Activated CD4-positive, alpha-beta T cell treated with anti-CD3 and anti-CD28 coated beads for 48 hours (primary cell): ENCODE results near the gene NFIL3.
"Not testable (repeated sequence)": the region's sequence is repeated elsewhere in the genome, so short reads cannot be mapped to it uniquely, and the experiment has no call there.

Experiments
- DNase-seq: peaks from one replicate; pipeline ENCODE4 v3.0.0-alpha.2; 2020

The NFIL3 gene

DNA sequence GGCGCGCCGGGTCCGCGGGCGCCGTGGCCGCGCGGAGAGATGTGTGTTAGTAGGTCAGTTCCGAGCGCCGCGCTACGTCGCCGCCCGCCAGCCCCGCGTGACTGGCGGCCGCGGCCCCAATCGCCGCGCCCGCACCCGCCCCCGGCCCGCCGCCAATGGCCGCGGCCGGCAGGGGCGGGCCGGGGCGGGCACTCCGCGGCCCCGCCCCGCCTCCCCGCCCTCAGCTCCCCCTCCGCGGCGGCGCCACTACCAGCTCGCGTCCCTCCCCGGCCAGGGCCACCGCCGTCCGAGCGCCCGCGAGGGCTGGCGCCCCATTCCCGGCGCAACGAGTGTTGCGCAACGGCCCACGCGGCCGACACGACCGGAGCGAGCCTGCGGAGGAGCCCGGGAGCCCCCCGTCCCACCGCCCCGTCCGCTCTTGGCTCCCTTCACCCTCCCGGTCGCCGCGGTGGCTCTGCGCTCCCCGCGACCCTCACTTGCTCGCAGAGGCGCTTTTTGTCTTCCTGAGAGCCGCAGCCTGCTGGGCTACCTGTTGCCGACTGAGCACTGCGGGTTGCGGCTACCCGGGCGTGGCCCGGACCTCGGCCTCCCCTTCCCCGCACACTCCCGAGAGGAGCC is at the start of gene NFIL3:
TSS of gene NFIL3 (minus strand) at position 48 of the 618 bp plus-strand sequence. CDS start 13,098 bp downstream, outside the sequence.
- DNase-seq = peak; percentile 78

GRCh38 chr9:91471524-91471923 is 47.9 kb upstream of the NFIL3 start:
- DNase-seq = not testable (repeated sequence)

- no peak for DNase-seq
These were observed 41.8 kb upstream of the NFIL3 start for GRCh38 chr9:91465420-91465819.

GRCh38 chr9:91458906-91459305 is 35.3 kb upstream of the NFIL3 start:
- DNase-seq = no peak

DNA sequence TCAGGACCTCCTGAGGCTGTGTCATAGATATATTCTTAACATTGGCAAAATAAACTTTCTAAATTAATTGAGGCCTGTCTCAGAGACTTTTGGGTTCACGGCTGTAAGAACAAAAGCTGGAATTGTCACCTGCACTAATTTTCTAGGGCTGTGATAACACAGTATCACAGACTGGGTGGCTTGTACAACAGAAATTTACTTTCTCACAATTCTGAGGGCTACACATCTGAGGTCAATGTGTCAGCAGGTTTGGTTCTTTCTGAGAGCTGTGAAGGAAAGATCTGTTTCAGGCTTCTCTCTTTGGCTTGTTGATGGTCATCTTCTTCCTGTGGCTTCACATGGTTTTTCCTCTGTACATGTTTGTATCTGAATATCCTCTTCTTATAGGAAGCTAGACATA is 29.2 kb upstream of the NFIL3 start:
- no peak for DNase-seq

GRCh38 chr9:91451431-91452270 is 28.0 kb upstream of the NFIL3 start:
- no peak for DNase-seq

DNA sequence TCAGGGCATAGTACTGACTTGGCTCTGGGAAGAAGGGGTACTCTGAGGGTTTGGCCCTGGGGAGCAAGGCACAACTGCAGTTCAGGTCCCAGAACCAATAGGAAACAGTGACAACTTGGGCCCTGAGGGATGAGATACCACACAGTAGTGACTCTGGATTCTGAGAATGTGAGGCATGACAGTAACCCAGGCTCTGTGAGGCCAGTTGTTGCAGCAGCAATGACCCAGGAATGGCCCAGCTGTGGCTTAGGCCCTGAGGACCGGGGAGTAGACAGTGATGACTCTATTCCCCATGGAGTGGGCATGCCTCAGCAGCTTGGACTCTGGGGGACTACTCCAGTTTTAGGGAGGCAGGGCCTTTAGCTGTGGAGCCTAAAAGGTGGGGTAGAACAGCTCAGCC is 21.5 kb upstream of the NFIL3 start:
- no peak for DNase-seq

GRCh38 chr9:91443994-91444392 is 20.4 kb upstream of the NFIL3 start:
- DNase-seq = no peak

GRCh38 chr9:91443321-91443993 is 19.8 kb upstream of the NFIL3 start:
- DNase-seq = no peak

GRCh38 chr9:91436841-91437240 is 13.2 kb upstream of the NFIL3 start:
- DNase-seq = no peak

DNA sequence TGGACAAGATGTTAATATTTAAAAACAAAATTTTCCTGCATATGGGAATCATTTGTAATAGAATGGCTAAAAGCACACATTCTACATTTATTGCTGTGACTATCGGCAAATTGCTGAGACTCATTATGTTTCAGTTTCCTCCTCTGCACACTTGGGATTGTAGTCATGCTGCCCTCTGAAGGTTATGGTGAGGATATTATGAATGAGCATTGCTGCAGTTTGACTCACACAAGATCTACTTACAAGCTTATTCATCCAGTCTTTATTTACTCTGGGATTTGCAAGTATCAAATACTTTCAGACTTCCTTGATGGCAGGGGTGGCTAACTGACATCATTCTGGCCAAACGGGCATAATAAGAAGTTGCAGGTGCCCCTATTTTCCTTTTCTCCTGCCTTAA is 9.5 kb upstream of the NFIL3 start:
- no peak for DNase-seq

- DNase-seq = no peak
These were observed 7.9 kb upstream of the NFIL3 start for GRCh38 chr9:91431485-91431884.

GRCh38 chr9:91429501-91429900 is 5.9 kb upstream of the NFIL3 start:
- DNase-seq = no peak

DNA sequence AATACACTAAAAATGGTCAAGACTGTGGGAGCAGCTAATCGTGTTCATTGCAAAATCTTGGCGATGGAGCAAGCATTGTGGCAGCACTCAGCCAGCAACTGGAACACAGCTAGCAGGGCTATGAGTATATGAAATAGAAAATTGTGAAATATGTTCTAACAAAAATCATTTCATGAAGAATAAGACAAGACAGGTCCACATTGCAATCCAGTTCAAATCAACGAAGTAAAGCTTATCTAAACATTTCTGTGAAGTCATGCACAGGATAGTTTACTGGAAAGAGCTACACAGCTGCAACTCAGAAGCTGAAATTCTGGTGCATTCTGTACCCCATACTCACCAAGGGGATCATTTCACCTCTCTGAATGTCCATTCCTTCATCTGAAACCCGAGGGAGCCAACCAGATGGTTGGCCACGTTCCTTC is 5.3 kb upstream of the NFIL3 start:
- no peak for DNase-seq

- DNase-seq = no peak
These were observed 4.8 kb upstream of the NFIL3 start for GRCh38 chr9:91428436-91428835.

- DNase-seq = no peak
These were observed 4.2 kb upstream of the NFIL3 start for GRCh38 chr9:91427873-91428272.

GRCh38 chr9:91426123-91426745 is 2.6 kb upstream of the NFIL3 start:
- DNase-seq = no peak

DNA sequence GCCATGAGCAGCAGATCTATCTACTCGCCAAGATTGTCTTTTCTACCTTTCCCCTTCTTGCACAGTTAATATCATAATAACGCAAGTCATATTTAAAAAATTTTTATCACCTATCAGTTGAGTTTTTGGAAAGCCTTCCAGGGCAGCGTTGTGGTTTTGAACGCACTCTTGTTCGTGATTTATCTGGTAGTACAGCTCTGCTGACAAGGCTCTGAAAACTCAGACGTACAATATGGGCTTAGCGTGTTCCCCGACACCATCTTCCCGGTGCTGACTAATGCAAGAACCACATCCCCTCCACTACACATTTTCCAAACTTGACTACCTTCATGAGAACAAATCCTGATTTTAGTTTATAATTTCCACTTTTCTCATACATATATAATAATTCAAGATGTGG is 1.6 kb upstream of the NFIL3 start:
- DNase-seq = peak; percentile 50

GRCh38 chr9:91424403-91425176 is 958 bp upstream of the NFIL3 start:
- peak; percentile 85 for DNase-seq

DNA sequence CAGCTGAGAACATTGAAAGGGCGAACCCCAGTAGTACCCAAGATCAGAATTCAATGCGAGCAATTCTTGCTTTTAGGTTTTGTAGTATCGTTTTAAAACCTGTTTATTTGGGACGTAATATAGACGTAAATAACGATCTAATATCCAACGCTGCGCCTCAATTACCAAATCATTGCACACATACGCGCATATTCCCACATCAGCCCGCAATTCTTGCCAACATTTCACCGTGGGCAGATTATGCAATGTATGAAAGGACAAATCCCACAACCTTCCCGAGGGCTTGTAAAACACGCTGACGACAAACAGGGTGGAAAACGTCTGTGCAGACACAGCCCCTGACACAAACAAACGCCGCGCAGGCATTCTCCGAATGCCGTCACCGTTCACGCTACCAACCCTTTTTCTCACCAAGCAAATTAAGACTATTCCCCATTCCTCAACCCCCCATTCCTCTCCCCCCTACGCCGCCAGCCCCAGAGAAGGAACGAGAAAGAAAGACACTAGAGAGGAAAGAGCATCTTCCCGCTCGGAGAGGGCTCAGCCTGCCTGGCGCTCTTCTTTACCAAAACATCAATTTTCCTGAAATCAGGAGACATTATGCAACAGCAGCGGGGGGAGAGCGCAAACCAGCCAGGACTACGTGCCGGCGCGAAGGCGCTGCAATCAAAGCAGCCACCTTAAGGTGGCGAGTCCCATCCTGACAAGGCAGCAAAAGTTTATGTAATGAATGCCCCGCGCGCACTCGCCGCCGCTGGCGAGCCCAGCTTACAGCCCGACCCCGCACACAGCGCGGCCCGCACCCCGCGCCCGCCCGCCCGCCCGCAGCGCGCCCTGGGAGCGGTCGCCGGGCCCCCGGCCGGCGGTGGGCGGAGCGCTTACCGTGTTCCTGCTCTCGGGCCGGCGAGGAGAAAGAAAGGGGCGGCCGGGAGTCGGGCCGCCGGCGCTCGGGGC is 597 bp downstream of the NFIL3 start:
- DNase-seq = peak; percentile 74
